Measurements from ENCODE around the gene STK4.

The STK4 gene

DNA sequence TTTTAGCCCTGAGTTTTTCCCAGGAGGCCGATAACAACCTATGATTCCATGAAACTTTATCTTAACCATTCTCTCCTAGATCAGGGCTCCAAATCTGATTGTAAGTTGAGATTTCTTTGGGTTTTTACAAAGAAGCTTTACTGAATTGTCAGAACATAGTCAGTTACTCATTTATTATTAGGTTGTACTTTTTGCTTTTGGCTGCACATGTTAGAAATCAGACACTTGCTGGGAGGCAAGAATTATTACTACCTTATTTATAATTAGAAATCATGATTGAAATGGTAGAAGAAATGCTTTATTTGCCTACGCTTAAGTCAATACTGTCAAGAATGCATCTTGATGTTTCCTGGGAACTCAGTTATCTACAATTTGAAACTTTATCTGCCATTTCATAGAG lies 71.3 kb downstream of the STK4 start:
- no peak for TF ChIP-seq ZNF274 (IDR thresholded peaks at IDR 0.05; ENCODE audit: low read depth, low read length)
- no peak for TF ChIP-seq YY1 (IDR thresholded peaks at IDR 0.05; ENCODE audit: insufficient read depth, insufficient read length)
- Histone ChIP-seq H3K4me1 (ENCODE audit: insufficient read depth, insufficient read length) (no peaks in the 10 kb centered on the region), H3K9ac (ENCODE audit: insufficient read length, low read depth) (no peak overlapping the region), H3K36me3 (ENCODE audit: insufficient read depth, insufficient read length, low read length) (no peaks in the 10 kb centered on the region), H3K4me3 (ENCODE audit: insufficient read length, low read depth) (no peak overlapping the region), H3K9me3 (ENCODE audit: insufficient read depth, low read length) (peaks cover 7% of the 10 kb centered on the region; the same call in 1 of the 2 replicates), H3K27me3 (ENCODE audit: insufficient read depth, insufficient read length) (no peaks in the 10 kb centered on the region)
- DNase-seq (ENCODE audit: low read depth, low spot score), result no peak

DNA sequence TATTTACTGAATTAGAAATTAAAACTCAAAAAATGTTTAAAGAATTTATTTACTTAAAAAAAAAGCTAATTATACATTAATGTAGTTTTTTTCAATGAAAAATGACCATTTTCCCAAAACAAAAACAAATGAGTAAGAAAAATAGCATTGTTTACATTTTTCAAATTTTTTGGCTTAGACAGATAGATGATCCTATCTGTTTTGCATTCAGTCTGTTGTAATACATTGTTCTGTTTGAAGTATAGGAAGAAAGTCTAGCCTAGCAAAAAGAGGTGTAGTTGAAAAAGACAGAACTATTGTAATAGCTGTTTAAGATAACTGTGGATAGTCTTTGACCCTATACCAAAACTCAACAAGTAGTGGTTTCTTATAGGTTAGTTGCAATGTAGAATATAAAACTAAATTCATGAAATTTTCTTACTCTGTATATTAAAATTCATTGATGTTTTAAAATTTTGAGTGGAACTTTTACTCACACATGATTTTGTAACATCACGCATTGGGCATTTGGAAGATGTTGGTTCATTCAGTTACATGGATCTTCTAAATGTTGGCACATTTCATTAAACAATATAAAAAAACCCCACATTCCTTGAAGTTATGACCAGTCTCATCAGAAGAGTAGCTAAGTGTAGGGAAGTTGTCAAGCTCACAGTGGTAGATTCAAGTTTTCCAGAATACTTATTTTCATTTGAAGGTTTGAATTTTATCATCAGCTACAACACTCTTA lies 72.6 kb downstream of the STK4 start:
- no peaks in the 10 kb centered on the region for H3K36me3 ChIP-seq (ENCODE audit: insufficient read depth, insufficient read length, low read length)

DNA sequence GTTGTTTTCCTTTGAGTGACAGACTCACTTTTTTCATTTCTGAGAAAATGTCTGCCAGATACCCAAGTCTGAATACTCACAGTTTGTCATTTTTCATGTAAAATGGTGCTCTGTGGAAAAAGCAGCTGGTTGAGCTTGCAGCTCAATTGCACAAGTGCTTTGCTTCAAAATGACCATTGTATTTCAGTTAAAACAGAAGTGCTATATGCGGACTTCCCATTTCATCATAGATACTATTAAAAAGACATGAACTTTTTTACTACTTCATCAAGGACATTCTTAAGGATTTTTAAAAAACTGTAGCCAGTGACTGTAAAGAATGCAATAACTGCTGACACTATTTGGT lies 73.1 kb downstream of the STK4 start:
- Histone ChIP-seq H3K27me3 (ENCODE audit: insufficient read depth, insufficient read length) (no peaks in the 10 kb centered on the region), H3K9ac (ENCODE audit: insufficient read length, low read depth) (no peak overlapping the region), H3K4me3 (ENCODE audit: insufficient read length, low read depth) (no peak overlapping the region), H3K4me1 (ENCODE audit: insufficient read depth, insufficient read length) (no peaks in the 10 kb centered on the region), H3K36me3 (ENCODE audit: insufficient read depth, insufficient read length, low read length) (no peaks in the 10 kb centered on the region), H3K9me3 (ENCODE audit: insufficient read depth, low read length) (peaks cover 7% of the 10 kb centered on the region; the same call in 1 of the 2 replicates)
- no peak for TF ChIP-seq ZNF274 (IDR thresholded peaks at IDR 0.05; ENCODE audit: low read depth, low read length)
- DNase-seq (ENCODE audit: low read depth, low spot score), result no peak

More for the DNA sequence above, 72.6 kb downstream of the STK4 start:
- H3K9me3 ChIP-seq (ENCODE audit: insufficient read depth, low read length), result peaks cover 7% of the 10 kb centered on the region; the same call in 1 of the 2 replicates
- no peak for TF ChIP-seq ZNF274 (IDR thresholded peaks at IDR 0.05; ENCODE audit: low read depth, low read length)
- no peak for TF ChIP-seq YY1 (IDR thresholded peaks at IDR 0.05; ENCODE audit: insufficient read depth, insufficient read length)
- no peak for TF ChIP-seq SUZ12 (IDR thresholded peaks at IDR 0.05; ENCODE audit: extremely low read depth, insufficient read depth, insufficient read length)
- no peak overlapping the region for H3K4me3 ChIP-seq (ENCODE audit: insufficient read length, low read depth)
- H3K4me1 ChIP-seq (ENCODE audit: insufficient read depth, insufficient read length), result no peaks in the 10 kb centered on the region
- no peaks in the 10 kb centered on the region for H3K27me3 ChIP-seq (ENCODE audit: insufficient read depth, insufficient read length)
- no peak for DNase-seq (ENCODE audit: low read depth, low spot score)
- no peak overlapping the region for H3K9ac ChIP-seq (ENCODE audit: insufficient read length, low read depth)

DNA sequence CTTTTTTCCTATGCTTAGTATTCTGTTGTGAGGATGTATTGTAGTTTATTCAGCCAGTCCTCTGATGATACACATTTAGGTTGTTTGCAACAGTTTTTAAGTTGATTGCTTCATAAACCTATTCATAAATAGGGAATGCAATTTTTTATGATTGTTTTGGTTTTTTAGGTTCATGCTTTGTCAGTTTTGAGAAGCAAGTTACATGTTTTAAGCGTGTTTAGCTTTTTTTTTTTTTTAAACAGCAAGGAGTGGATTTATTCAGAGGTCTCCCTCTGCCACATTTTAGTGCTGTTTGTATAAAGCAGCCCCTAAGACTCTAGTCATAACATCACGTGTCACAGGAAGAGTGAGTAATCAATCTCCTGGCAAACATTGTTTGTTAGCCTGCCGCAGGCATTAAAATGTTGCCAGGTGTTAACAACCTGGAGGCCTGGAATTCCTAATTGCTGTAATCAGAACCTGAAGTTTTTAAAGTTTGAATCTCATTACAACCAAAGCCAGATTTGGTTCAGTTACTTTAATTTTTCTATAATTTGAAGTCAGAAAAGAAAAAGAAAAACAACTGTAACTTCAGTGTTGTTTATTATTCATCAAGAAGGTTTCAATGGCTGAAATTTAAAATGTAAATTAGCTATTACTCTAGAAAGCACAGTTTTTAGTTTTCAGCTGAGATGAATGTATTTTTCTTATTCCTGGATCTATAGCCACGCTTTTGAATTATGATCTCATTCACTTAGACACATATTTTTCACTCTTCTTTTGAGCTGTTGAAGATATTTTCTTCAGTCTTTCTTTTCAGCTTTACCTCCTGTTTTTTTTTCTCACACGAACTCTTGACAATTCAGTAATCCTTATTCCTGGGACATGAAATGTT lies 75.4 kb downstream of the STK4 start:
- Histone ChIP-seq H3K4me3 (ENCODE audit: insufficient read length, low read depth) (no peak overlapping the region), H3K4me1 (ENCODE audit: insufficient read depth, insufficient read length) (no peaks in the 10 kb centered on the region), H3K36me3 (ENCODE audit: insufficient read depth, insufficient read length, low read length) (no peaks in the 10 kb centered on the region), H3K9me3 (ENCODE audit: insufficient read depth, low read length) (peaks cover 7% of the 10 kb centered on the region; the same call in 1 of the 2 replicates), H3K27me3 (ENCODE audit: insufficient read depth, insufficient read length) (no peaks in the 10 kb centered on the region), H3K9ac (ENCODE audit: insufficient read length, low read depth) (no peak overlapping the region)
- DNase-seq (ENCODE audit: low read depth, low spot score), result peak; percentile 13
- TF ChIP-seq ZNF274 (IDR thresholded peaks at IDR 0.05; ENCODE audit: low read depth, low read length) (no peak), SUZ12 (IDR thresholded peaks at IDR 0.05; ENCODE audit: extremely low read depth, insufficient read depth, insufficient read length) (no peak), YY1 (IDR thresholded peaks at IDR 0.05; ENCODE audit: insufficient read depth, insufficient read length) (no peak)

DNA sequence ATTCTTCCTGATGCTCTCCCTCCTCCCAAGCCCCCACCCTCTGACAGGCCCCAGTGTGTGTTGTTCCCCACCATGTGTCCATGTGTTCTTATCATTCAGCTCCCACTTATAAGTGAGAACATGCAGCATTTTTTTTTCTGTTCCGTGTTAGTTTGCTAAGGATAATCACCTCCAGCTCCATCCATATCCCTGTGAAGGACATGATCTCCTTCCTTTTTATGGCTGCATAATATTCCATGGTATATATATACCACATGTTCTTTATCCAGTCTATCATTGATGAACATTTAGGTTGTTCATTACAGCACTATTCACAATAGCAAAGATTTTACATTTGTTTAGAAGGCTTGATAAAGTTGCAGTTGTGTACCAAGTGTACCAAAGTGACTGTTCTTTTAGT lies 76.7 kb downstream of the STK4 start:
- TF ChIP-seq YY1 (IDR thresholded peaks at IDR 0.05; ENCODE audit: insufficient read depth, insufficient read length) (no peak), SUZ12 (IDR thresholded peaks at IDR 0.05; ENCODE audit: extremely low read depth, insufficient read depth, insufficient read length) (no peak), ZNF274 (IDR thresholded peaks at IDR 0.05; ENCODE audit: low read depth, low read length) (no peak)
- no peak overlapping the region for H3K4me3 ChIP-seq (ENCODE audit: insufficient read length, low read depth)
- H3K9ac ChIP-seq (ENCODE audit: insufficient read length, low read depth), result no peak overlapping the region
- no peaks in the 10 kb centered on the region for H3K36me3 ChIP-seq (ENCODE audit: insufficient read depth, insufficient read length, low read length)
- no peaks in the 10 kb centered on the region for H3K27me3 ChIP-seq (ENCODE audit: insufficient read depth, insufficient read length)
- no peaks in the 10 kb centered on the region for H3K4me1 ChIP-seq (ENCODE audit: insufficient read depth, insufficient read length)
- peaks cover 7% of the 10 kb centered on the region; the same call in 1 of the 2 replicates for H3K9me3 ChIP-seq (ENCODE audit: insufficient read depth, low read length)
- no peak for DNase-seq (ENCODE audit: low read depth, low spot score)

DNA sequence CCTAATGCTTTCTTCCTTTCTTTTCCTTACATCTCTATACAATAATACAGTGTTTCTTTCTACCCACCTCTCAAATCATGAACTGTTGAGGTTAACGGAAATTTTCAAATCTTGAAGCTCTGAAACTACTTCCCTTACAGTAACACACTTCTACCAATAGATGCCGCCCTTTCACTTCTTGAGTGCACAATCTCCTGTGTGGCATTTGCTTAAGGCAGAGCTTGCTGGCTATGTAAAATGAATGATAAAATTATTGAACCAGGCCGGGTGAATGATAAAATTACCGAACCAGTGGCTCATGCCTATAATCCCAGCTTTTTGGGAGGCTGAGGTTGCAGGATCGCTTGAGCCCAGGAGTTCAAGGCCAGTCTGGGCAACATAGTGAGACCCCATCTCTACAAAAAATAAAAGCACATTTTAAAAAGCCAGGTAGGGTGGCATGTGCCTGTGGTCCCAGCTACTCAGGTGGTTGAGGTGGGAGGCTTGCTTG lies 77.8 kb downstream of the STK4 start:
- Histone ChIP-seq H3K9me3 (ENCODE audit: insufficient read depth, low read length) (peaks cover 7% of the 10 kb centered on the region; the same call in 1 of the 2 replicates), H3K9ac (ENCODE audit: insufficient read length, low read depth) (no peak overlapping the region), H3K4me3 (ENCODE audit: insufficient read length, low read depth) (no peak overlapping the region), H3K36me3 (ENCODE audit: insufficient read depth, insufficient read length, low read length) (no peaks in the 10 kb centered on the region), H3K4me1 (ENCODE audit: insufficient read depth, insufficient read length) (no peaks in the 10 kb centered on the region), H3K27me3 (ENCODE audit: insufficient read depth, insufficient read length) (no peaks in the 10 kb centered on the region)
- no peak for TF ChIP-seq YY1 (IDR thresholded peaks at IDR 0.05; ENCODE audit: insufficient read depth, insufficient read length)
- TF ChIP-seq SUZ12 (IDR thresholded peaks at IDR 0.05; ENCODE audit: extremely low read depth, insufficient read depth, insufficient read length), result no peak
- TF ChIP-seq ZNF274 (IDR thresholded peaks at IDR 0.05; ENCODE audit: low read depth, low read length), result no peak
- DNase-seq (ENCODE audit: low read depth, low spot score), result peak; percentile 27

DNA sequence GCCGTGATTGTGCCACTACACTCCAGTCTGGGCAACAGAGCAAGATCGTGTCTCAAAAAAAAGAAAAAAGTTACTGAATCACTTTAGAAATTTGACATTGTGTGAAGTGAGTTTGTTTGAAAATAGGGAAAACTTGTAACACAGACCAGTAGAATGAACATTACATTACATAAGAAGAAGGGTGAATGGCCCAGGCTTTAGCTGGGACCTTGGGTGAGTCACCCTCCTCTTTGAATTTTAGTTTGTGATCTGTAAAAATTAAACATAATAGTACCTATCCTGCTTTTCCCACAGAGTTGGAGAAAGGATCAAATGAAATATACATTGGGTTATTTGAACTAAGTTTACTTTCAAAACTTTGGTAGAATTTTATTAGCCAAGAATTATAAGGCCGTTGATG lies 78.3 kb downstream of the STK4 start:
- Histone ChIP-seq H3K27me3 (ENCODE audit: insufficient read depth, insufficient read length) (no peaks in the 10 kb centered on the region), H3K4me3 (ENCODE audit: insufficient read length, low read depth) (no peak overlapping the region), H3K4me1 (ENCODE audit: insufficient read depth, insufficient read length) (no peaks in the 10 kb centered on the region), H3K36me3 (ENCODE audit: insufficient read depth, insufficient read length, low read length) (no peaks in the 10 kb centered on the region), H3K9ac (ENCODE audit: insufficient read length, low read depth) (no peak overlapping the region), H3K9me3 (ENCODE audit: insufficient read depth, low read length) (peaks cover 7% of the 10 kb centered on the region; the same call in 1 of the 2 replicates)
- TF ChIP-seq SUZ12 (IDR thresholded peaks at IDR 0.05; ENCODE audit: extremely low read depth, insufficient read depth, insufficient read length) (no peak), ZNF274 (IDR thresholded peaks at IDR 0.05; ENCODE audit: low read depth, low read length) (no peak), YY1 (IDR thresholded peaks at IDR 0.05; ENCODE audit: insufficient read depth, insufficient read length) (no peak)
- DNase-seq (ENCODE audit: low read depth, low spot score), result no peak

Measured in NT2/D1 (cell line).